RWPE1 (cell line): ENCODE data around the gene FBXO44.

ENCODE experiments used
- CTCF ChIA-PET: fragments of 350-600 bp; sonication (Branson Sonifier 250); formaldehyde crosslinking; extraction: SDS; loops from one replicate; lab custom pipeline; 2021; lab: Yijun Ruan, JAX
- POLR2A ChIA-PET: fragments of 400-600 bp; formaldehyde crosslinking; extraction: SDS; loops from one replicate; lab custom pipeline; 2020; ENCODE audit warnings: antibody characterized with exemption; ENCODE audit not compliant: low non-redundant PET; lab: Yijun Ruan, JAX
- DNase-seq: peaks from one replicate; pipeline ENCODE4 v3.0.0; 2012; ENCODE audit warnings: low spot score
- H3K27ac ChIP-seq: fragments of 450-650 bp; 2 replicates; pipeline ENCODE4 v1.5.1; 2017
- CTCF ChIP-seq: fragments of 450-650 bp; conservative IDR thresholded peaks from 2 replicates; pipeline ENCODE4 v1.5.1; 2017; ENCODE audit warnings: low read depth, mild to moderate bottlenecking

The FBXO44 gene

GRCh38 chr1:11707621-11708276, 53.1 kb downstream of the FBXO44 start:
- ChIA-PET CTCF (interaction anchor here (0.6 to 1.0 kb wide), 5 partner anchors 12 to 698 kb away, joined by 3 to 4 read pairs (median 3); no protein-coding TSS in a partner anchor), POLR2A (no interaction called here)
- H3K27ac ChIP-seq: no peak overlapping the region
- no peak for DNase-seq
- no peak for TF ChIP-seq CTCF

- no peak for DNase-seq
- no peak for TF ChIP-seq CTCF
- ChIA-PET POLR2A (no interaction called here), CTCF (interaction anchor here (0.6 kb wide), 1 partner anchor 1025 kb away, joined by 3 read pairs; no protein-coding TSS in a partner anchor)
- H3K27ac ChIP-seq: no peak overlapping the region
These were observed 54.1 kb downstream of the FBXO44 start for GRCh38 chr1:11708554-11709350.

GRCh38 chr1:11711490-11711889, 56.8 kb downstream of the FBXO44 start:
- DNase-seq: no peak
- ChIA-PET POLR2A (no interaction called here), CTCF (interaction anchor here (0.6 to 1.2 kb wide), 3 partner anchors 21 to 786 kb away, joined by 3 to 7 read pairs (median 3); no protein-coding TSS in a partner anchor)
- TF ChIP-seq CTCF: no peak; the same call in 1 of the 2 replicates
- H3K27ac ChIP-seq: no peak overlapping the region

- no peak for DNase-seq
- CTCF ChIA-PET: no interaction called here
- POLR2A ChIA-PET: no interaction called here
- TF ChIP-seq CTCF: no peak
- no peak overlapping the region for H3K27ac ChIP-seq
These were observed 57.6 kb downstream of the FBXO44 start for GRCh38 chr1:11712285-11712684.
